HepG2 (cell line): ENCODE measurements around the gene FRMD1. TPM values are rescaled to one million over a fixed set of nuclear protein-coding genes. Genes with fewer than 3 reads are reported as not detected.

Source experiments
- ATAC-seq: fragments of 200-7000 bp; cut with Tn5 transposase; 3 replicates; pipeline ENCODE4 v1.9.1; 2020; ENCODE audit warnings: mild to moderate bottlenecking, moderate library complexity
- BruUV-seq: library from RNA; stranded (reverse); fragments of 400-500 nt; replicated peaks from 2 replicates; lab custom pipeline; 2021; lab: Mats Ljungman, UMichigan
- CTCF ChIA-PET: fragments of 300-600 bp; formaldehyde crosslinking; extraction: SDS; loops from one replicate; lab custom pipeline; 2021; ENCODE audit warnings: low total read pairs, inconsistent platforms, low intra/inter-chr PET ratio; lab: Yijun Ruan, JAX
- POLR2A ChIA-PET: fragments of 350-600 bp; sonication (Branson Sonifier 250); formaldehyde crosslinking; loops from one replicate; lab custom pipeline; 2020; ENCODE audit warnings: antibody characterized with exemption, inconsistent platforms; lab: Yijun Ruan, JAX
- DNase-seq: peaks from one replicate; pipeline ENCODE4 v3.0.0-alpha.2; 2015; ENCODE audit warnings: low spot score
- FAIRE-seq: peaks from 3 replicates; lab custom pipeline; 2011; peaks lifted over from hg19 to GRCh38; lab: Jason Lieb, UNC
- H2AFZ ChIP-seq: one replicate; pipeline ENCODE4 v1.6.1; 2011; ENCODE audit warnings: low read length, inconsistent platforms
- H3K27ac ChIP-seq: fragments of 300-600 bp; 3 replicates; pipeline ENCODE4 v1.8.0; 2011; ENCODE audit warnings: mixed run types, mild to moderate bottlenecking, mixed read lengths, low read length, inconsistent platforms; ENCODE audit not compliant: insufficient read depth; ENCODE audit errors: extremely low read length
- H3K27me3 ChIP-seq, 2 experiments: fragments of 200-600 bp in 1 of 2; 2 replicates in 1 of 2; 3 replicates in 1 of 2; pipeline versions ENCODE4 v1.6.0 to v1.8.0; 2011; ENCODE audit warnings: low read length in 2 of 2, mild to moderate bottlenecking in 2 of 2, moderate library complexity in 2 of 2, inconsistent platforms in 1 of 2; ENCODE audit not compliant: insufficient read depth in 2 of 2, control insufficient read depth in 1 of 2
- H3K36me3 ChIP-seq, 2 experiments: fragments of 200-600 bp in 1 of 2; replicated peaks in 1 of 2; 2 replicates in 1 of 2; 3 replicates in 1 of 2; pipeline versions ENCODE4 v1.5.1 to v1.8.0; 2011; ENCODE audit warnings: low read length in 2 of 2, inconsistent platforms in 1 of 2; ENCODE audit not compliant: insufficient read depth in 2 of 2, control insufficient read depth in 1 of 2
- H3K4me1 ChIP-seq: 2 replicates; pipeline ENCODE4 v1.5.1; 2012; ENCODE audit warnings: low read length, inconsistent platforms; ENCODE audit not compliant: insufficient read depth
- H3K4me2 ChIP-seq: 2 replicates; pipeline ENCODE4 v1.6.0; 2011; ENCODE audit warnings: low read depth, low read length, inconsistent platforms
- H3K4me3 ChIP-seq, 3 experiments: fragments of 200-600 bp in 1 of 3; sonication (generic), shearing (Covaris generic) in 1 of 3; replicated peaks in 1 of 3; 2 replicates each; pipeline ENCODE4 v1.5.1; 2011 to 2016; ENCODE audit warnings: low read length in 3 of 3, inconsistent platforms in 2 of 3, low read depth in 2 of 3, mild to moderate bottlenecking in 2 of 3, control low read depth in 1 of 3, mixed read lengths in 1 of 3; ENCODE audit not compliant: insufficient read depth in 1 of 3
- H3K79me2 ChIP-seq: one replicate; pipeline ENCODE4 v1.6.1; 2011; ENCODE audit warnings: low read length, inconsistent platforms; ENCODE audit not compliant: insufficient read depth
- H3K9ac ChIP-seq: 2 replicates; pipeline ENCODE4 v1.6.0; 2011; ENCODE audit warnings: mild to moderate bottlenecking, low read depth, low read length, inconsistent platforms; ENCODE audit not compliant: insufficient read depth
- H3K9me3 ChIP-seq: 2 replicates; pipeline ENCODE4 v1.5.1; 2012; ENCODE audit warnings: mild to moderate bottlenecking, low read length
- H4K20me1 ChIP-seq: 2 replicates; pipeline ENCODE4 v1.6.0; 2011; ENCODE audit warnings: inconsistent platforms, mild to moderate bottlenecking, low read length, moderate library complexity; ENCODE audit not compliant: insufficient read depth
- CCDC6 ChIP-seq: sonication (generic); formaldehyde crosslinking; IDR thresholded peaks from 2 replicates; pipeline ENCODE4 v1.8.1; 2022; ENCODE audit warnings: mild to moderate bottlenecking, missing genetic modification reagents, moderate library complexity
- FOXP1 ChIP-seq, 2 experiments: fragments of 450-650 bp in 1 of 2; IDR thresholded peaks; 2 replicates each; pipeline ENCODE4 v1.6.1; 2017 to 2018; ENCODE audit warnings: antibody characterized with exemption in 1 of 2
- KAT7 ChIP-seq: IDR thresholded peaks from 2 replicates; pipeline ENCODE4 v1.6.1; 2018; ENCODE audit warnings: borderline replicate concordance, missing compliant biosample characterization
- KLF9 ChIP-seq: IDR thresholded peaks from 2 replicates; pipeline ENCODE4 v1.6.1; 2016; ENCODE audit warnings: low read depth
- MAFK ChIP-seq, 2 experiments: IDR thresholded peaks in 1 of 2; conservative IDR thresholded peaks in 1 of 2; 2 replicates each; pipeline ENCODE4 v1.6.1; 2011; ENCODE audit warnings: improper control_type of control experiment in 2 of 2, low read length in 2 of 2
- NR3C1 ChIP-seq: sonication (generic); formaldehyde crosslinking; IDR thresholded peaks from 2 replicates; pipeline ENCODE4 v1.4.0; 2020; ENCODE audit warnings: missing genetic modification reagents
- PHF5A ChIP-seq: IDR thresholded peaks from one replicate; pipeline ENCODE4 v1.6.1; 2018; ENCODE audit warnings: low read depth, missing genetic modification reagents; ENCODE audit not compliant: unreplicated experiment
- RFXANK ChIP-seq: IDR thresholded peaks from 2 replicates; pipeline ENCODE4 v1.6.1; 2016
- ZKSCAN5 ChIP-seq: sonication (generic); formaldehyde crosslinking; IDR thresholded peaks from 2 replicates; pipeline ENCODE4 v1.5.1; 2020; ENCODE audit warnings: mild to moderate bottlenecking, missing genetic modification reagents
- ZMYM3 ChIP-seq: sonication (generic); formaldehyde crosslinking; IDR thresholded peaks from 2 replicates; pipeline ENCODE4 v1.5.1; 2020; ENCODE audit warnings: mild to moderate bottlenecking, missing genetic modification reagents
- ZNF33B ChIP-seq: sonication (generic); formaldehyde crosslinking; IDR thresholded peaks from 2 replicates; pipeline ENCODE4 v1.5.1; 2020; ENCODE audit warnings: mild to moderate bottlenecking, missing genetic modification reagents
- ZNF468 ChIP-seq: sonication (generic); formaldehyde crosslinking; IDR thresholded peaks from 2 replicates; pipeline ENCODE4 v1.8.0; 2022; ENCODE audit warnings: mild to moderate bottlenecking, moderate library complexity, missing genetic modification reagents
- WGBS: methylation state at CpG from one replicate; pipeline ENCODE4 v1.1.6; 2017; ENCODE audit warnings: low lambda C conversion rate; 5-methylcytosine and 5-hydroxymethylcytosine counted together
- in situ Hi-C: cut with HindIII; loops from 2 replicates; pipeline ENCODE4 v1.10.0; 2017; ENCODE audit warnings: low pct_unique_long_range_greater_than_20kb; ENCODE audit not compliant: extremely low pct_ligation_motif_present
- intact Hi-C: fragments of 100-400 bp; cut with micrococcal nuclease; formaldehyde crosslinking; loops from one replicate; pipeline ENCODE4 v1.10.0; 2022; ENCODE audit not compliant: unreplicated experiment
- polyA plus RNA-seq, 8 experiments: library from polyadenylated mRNA; depleted of rRNA in 3 of 8; stranded (reverse) in 7 of 8; unstranded in 1 of 8; fragments of >200 nt; fragmentation: Illumina TruSeq in 4 of 8; extraction: Trizol in 4 of 8; gene quantifications; 2 replicates each; pipeline versions ENCODE4 v1.2.1 to v1.2.3, GENCODE V29; 2011 to 2016; ENCODE audit warnings: low read depth in 4 of 8, missing spikeins in 1 of 8, mixed read lengths in 1 of 8; ENCODE audit not compliant: insufficient read depth in 1 of 8
- total RNA-seq, 5 experiments: library from RNA; depleted of rRNA; stranded (reverse); fragments of >200 nt; fragmentation: Illumina TruSeq; extraction: Trizol; gene quantifications; 2 replicates each; pipeline ENCODE4 v1.2.3, GENCODE V29; 2016; ENCODE audit warnings: low read depth in 1 of 5
- TF ChIP-seq, protein P1 (sequence below): sonication (generic); formaldehyde crosslinking; conservative IDR thresholded peaks from 2 replicates; pipeline ENCODE4 v1.4.0; 2020; ENCODE audit warnings: missing genetic modification reagents
- TF ChIP-seq, protein P2 (sequence below): sonication (generic); formaldehyde crosslinking; IDR thresholded peaks from 2 replicates; pipeline ENCODE4 v1.4.0; 2020; ENCODE audit warnings: missing genetic modification reagents
- TF ChIP-seq, protein P3 (sequence below), 2 experiments: sonication (generic) in 1 of 2; formaldehyde crosslinking in 1 of 2; IDR thresholded peaks; 2 replicates each; pipeline versions ENCODE4 v1.5.1 to v1.6.1; 2011 to 2020; ENCODE audit warnings: borderline replicate concordance in 1 of 2, low read depth in 1 of 2, low read length in 1 of 2, mild to moderate bottlenecking in 1 of 2, missing genetic modification reagents in 1 of 2, moderate library complexity in 1 of 2
- TF ChIP-seq, protein P4 (sequence below): fragments of 450-650 bp; IDR thresholded peaks from 2 replicates; pipeline ENCODE4 v1.6.1; 2016

The FRMD1 gene
- total and polyA plus RNA-seq, 2 of the 13 experiments (the other 11 are each of a cell fraction or from before 2014, with no cell fraction given): 0.01 TPM; not detected in 1

DNA sequence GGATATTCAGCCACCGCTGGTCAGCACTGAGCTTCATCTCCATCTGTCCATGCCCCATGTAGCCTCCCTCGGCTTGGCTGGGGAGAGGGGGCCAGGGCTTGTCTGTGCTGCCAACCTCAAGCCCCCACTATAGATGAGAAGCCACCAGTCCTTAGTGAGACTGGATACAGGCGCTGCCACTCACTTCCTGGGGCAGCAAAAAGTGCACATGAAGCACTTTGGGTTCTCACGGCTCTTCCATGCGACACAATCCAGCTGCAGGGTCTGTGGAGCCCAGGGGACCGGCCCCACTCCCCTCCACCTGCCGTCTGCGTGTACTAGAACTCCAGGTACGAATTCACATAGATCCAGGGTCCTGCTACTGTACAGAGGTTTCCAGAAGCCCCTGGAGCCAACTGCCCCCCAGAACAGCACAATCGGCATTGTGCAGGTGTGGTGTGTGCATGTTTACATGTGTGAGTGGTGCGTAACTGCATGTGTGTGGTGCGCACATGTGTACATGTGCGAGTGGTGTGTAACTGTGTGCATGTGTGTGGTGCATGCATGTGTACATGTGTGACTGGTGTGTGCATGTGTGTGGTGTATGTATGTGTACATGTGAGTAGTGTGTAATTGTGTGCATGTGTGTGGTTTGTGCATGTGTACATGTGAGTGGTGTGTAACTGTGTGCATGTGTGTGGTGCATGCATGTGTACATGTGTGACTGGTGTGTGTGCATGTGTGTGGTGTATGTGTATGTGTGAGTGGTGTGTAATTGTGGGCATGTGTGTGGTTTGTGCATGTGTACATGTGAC lies 4.9 kb downstream of the FRMD1 start:
- H3K4me2 ChIP-seq: no peak overlapping the region
- BruUV-seq: no TSS peak
- H3K36me3 ChIP-seq: no peaks in the 10 kb centered on the region
- no peaks in the 10 kb centered on the region for H3K79me2 ChIP-seq
- ChIA-PET CTCF (no interaction called here), POLR2A (no interaction called here)
- no peak overlapping the region for H2AFZ ChIP-seq
- H3K9ac ChIP-seq: no peak overlapping the region
- intact Hi-C loops: no loop called here
- no peak overlapping the region for H3K27ac ChIP-seq
- ATAC-seq: no peak
- H4K20me1 ChIP-seq: no peaks in the 10 kb centered on the region; the same call in 1 of the 2 replicates
- H3K27me3 ChIP-seq: peaks cover 4 to 43% of the 10 kb centered on the region in 2 experiments
- 68% methylated on average over 7 of the region's 13 CpGs for WGBS
- DNase-seq: no peak
- peak; percentile 47 for FAIRE-seq
- H3K4me3 ChIP-seq: no peak overlapping the region
- H3K9me3 ChIP-seq: no peaks in the 10 kb centered on the region
- in situ Hi-C loops: no loop called here
- peaks cover 8% of the 10 kb centered on the region for H3K4me1 ChIP-seq
- TF ChIP-seq, protein P1, sequence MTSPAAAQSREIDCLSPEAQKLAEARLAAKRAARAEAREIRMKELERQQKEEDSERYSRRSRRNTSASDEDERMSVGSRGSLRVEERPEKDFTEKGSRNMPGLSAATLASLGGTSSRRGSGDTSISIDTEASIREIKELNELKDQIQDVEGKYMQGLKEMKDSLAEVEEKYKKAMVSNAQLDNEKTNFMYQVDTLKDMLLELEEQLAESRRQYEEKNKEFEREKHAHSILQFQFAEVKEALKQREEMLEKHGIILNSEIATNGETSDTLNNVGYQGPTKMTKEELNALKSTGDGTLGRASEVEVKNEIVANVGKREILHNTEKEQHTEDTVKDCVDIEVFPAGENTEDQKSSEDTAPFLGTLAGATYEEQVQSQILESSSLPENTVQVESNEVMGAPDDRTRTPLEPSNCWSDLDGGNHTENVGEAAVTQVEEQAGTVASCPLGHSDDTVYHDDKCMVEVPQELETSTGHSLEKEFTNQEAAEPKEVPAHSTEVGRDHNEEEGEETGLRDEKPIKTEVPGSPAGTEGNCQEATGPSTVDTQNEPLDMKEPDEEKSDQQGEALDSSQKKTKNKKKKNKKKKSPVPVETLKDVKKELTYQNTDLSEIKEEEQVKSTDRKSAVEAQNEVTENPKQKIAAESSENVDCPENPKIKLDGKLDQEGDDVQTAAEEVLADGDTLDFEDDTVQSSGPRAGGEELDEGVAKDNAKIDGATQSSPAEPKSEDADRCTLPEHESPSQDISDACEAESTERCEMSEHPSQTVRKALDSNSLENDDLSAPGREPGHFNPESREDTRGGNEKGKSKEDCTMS (CRISPR knock-in tag): no peak
- no peak for TF ChIP-seq ZKSCAN5 (CRISPR knock-in tag)
- TF ChIP-seq KAT7 (CRISPR knock-in tag): no peak
- TF ChIP-seq ZNF33B (CRISPR knock-in tag): no peak
- TF ChIP-seq, protein P2, sequence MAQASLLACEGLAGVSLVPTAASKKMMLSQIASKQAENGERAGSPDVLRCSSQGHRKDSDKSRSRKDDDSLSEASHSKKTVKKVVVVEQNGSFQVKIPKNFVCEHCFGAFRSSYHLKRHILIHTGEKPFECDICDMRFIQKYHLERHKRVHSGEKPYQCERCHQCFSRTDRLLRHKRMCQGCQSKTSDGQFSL (CRISPR knock-in tag): no peak
- peak; percentile 26; the same call in 1 of the 2 replicates for TF ChIP-seq FOXP1 (IDR thresholded peaks at IDR 0.05)
- TF ChIP-seq FOXP1 (CRISPR knock-in tag; IDR thresholded peaks at IDR 0.05): no peak
- no peak for TF ChIP-seq NR3C1
- no peak for TF ChIP-seq CCDC6
- no peak for TF ChIP-seq ZMYM3 (CRISPR knock-in tag)
- TF ChIP-seq PHF5A (CRISPR knock-in tag): no peak
- TF ChIP-seq MAFK (conservative IDR thresholded peaks at IDR 0.05 in 1 of 2, IDR thresholded peaks at IDR 0.05 in 1 of 2; ENCODE audit: low read length in 2 of 2): peak; percentile 56 to 64
- TF ChIP-seq, protein P3, sequence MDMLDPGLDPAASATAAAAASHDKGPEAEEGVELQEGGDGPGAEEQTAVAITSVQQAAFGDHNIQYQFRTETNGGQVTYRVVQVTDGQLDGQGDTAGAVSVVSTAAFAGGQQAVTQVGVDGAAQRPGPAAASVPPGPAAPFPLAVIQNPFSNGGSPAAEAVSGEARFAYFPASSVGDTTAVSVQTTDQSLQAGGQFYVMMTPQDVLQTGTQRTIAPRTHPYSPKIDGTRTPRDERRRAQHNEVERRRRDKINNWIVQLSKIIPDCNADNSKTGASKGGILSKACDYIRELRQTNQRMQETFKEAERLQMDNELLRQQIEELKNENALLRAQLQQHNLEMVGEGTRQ (IDR thresholded peaks at IDR 0.05; ENCODE audit: low read depth, low read length): no peak
- TF ChIP-seq, protein P3 (CRISPR knock-in tag; IDR thresholded peaks at IDR 0.05; ENCODE audit: borderline replicate concordance): no peak
- TF ChIP-seq KLF9 (CRISPR knock-in tag): no peak
- TF ChIP-seq, protein P4, sequence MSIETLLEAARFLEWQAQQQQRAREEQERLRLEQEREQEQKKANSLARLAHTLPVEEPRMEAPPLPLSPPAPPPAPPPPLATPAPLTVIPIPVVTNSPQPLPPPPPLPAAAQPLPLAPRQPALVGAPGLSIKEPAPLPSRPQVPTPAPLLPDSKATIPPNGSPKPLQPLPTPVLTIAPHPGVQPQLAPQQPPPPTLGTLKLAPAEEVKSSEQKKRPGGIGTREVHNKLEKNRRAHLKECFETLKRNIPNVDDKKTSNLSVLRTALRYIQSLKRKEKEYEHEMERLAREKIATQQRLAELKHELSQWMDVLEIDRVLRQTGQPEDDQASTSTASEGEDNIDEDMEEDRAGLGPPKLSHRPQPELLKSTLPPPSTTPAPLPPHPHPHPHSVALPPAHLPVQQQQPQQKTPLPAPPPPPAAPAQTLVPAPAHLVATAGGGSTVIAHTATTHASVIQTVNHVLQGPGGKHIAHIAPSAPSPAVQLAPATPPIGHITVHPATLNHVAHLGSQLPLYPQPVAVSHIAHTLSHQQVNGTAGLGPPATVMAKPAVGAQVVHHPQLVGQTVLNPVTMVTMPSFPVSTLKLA: peak; percentile 98
- no peak for TF ChIP-seq RFXANK
- no peak for TF ChIP-seq ZNF468 (CRISPR knock-in tag)
